Erythroblast (primary cell): Measurements from ENCODE around the gene SST.

Source experiments
- GATA1 ChIP-seq: IDR thresholded peaks from 2 replicates; pipeline ENCODE4 v1.6.1; 2011; ENCODE audit warnings: low read depth, mild to moderate bottlenecking, control low read depth, low read length, moderate library complexity
- POLR2A ChIP-seq: IDR thresholded peaks from 2 replicates; pipeline ENCODE4 v1.6.1; 2011; ENCODE audit warnings: mild to moderate bottlenecking, low read length

DNA sequence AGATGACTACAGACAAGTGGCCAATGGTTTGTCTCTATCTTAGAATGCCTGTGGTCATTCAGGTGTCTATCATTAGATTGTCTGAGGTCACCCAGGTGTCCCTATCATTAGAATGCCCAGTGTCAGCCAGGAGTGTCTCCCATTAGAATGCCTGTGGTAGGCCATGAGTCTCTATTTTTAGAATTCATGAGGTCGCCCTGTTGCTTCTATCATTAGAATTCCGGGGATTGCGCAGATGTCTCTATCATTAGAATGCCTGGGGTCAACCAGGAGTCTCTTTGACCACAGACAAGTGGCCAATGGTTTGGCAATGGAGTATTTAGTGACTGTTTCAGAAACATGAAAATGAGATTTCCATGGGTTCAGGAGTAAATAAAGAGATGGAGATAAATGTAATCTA is 24.6 kb upstream of the SST start:
- TF ChIP-seq POLR2A (no peak), GATA1 (no peak)
